CD14-positive monocyte (primary cell): ENCODE measurements around the gene PYGM. TPM values are rescaled to one million over a fixed set of nuclear protein-coding genes. Genes with fewer than 3 reads are reported as not detected.

ENCODE experiments used
- DNase-seq, 3 donors: peaks; one replicate each; pipeline ENCODE4 v3.0.0-alpha.2; 2011 to 2022
- H2AFZ ChIP-seq: 2 replicates; pipeline ENCODE4 v1.6.0; 2012; ENCODE audit warnings: mild to moderate bottlenecking, low read depth, low read length, inconsistent platforms; ENCODE audit not compliant: insufficient read depth, poor library complexity, severe bottlenecking
- H3K27ac ChIP-seq, 2 donors: 1 replicate in 1 of 2; 2 replicates in 1 of 2; pipeline ENCODE4 v1.5.1; 2012 to 2013; ENCODE audit warnings: low read length in 2 of 2, control low read depth in 1 of 2, inconsistent platforms in 1 of 2, low read depth in 1 of 2, mild to moderate bottlenecking in 1 of 2
- H3K27me3 ChIP-seq, 2 donors: one replicate each; pipeline versions ENCODE4 v1.6.0 to v1.6.1; 2011 to 2013; ENCODE audit warnings: low read length in 2 of 2; ENCODE audit not compliant: control insufficient read depth in 2 of 2, insufficient read depth in 2 of 2
- H3K36me3 ChIP-seq, 2 donors: replicated peaks in 1 of 2; 1 replicate in 1 of 2; 2 replicates in 1 of 2; pipeline versions ENCODE4 v1.5.1 to v1.6.1; 2012 to 2013; ENCODE audit warnings: low read length in 2 of 2, control low read depth in 1 of 2, inconsistent platforms in 1 of 2, mild to moderate bottlenecking in 1 of 2; ENCODE audit not compliant: insufficient read depth in 2 of 2, control insufficient read depth in 1 of 2
- H3K4me1 ChIP-seq, 2 donors: 1 replicate in 1 of 2; 2 replicates in 1 of 2; pipeline versions ENCODE4 v1.5.1 to v1.6.1; 2012 to 2013; ENCODE audit warnings: low read length in 2 of 2, control low read depth in 1 of 2, inconsistent platforms in 1 of 2, mild to moderate bottlenecking in 1 of 2, moderate library complexity in 1 of 2; ENCODE audit not compliant: insufficient read depth in 2 of 2, control insufficient read depth in 1 of 2
- H3K4me2 ChIP-seq: replicated peaks from 2 replicates; pipeline ENCODE3; 2012; ENCODE audit warnings: low read length, moderate library complexity, mild to moderate bottlenecking; ENCODE audit not compliant: poor library complexity, severe bottlenecking; ENCODE audit errors: extremely low read depth
- H3K4me3 ChIP-seq, 3 experiments: fragments of 200-600 bp in 1 of 3; sonication (generic) in 1 of 3; replicated peaks in 1 of 3; 1 replicate in 2 of 3; 2 replicates in 1 of 3; pipeline ENCODE4 v1.5.1; 2011 to 2013; ENCODE audit warnings: low read length in 3 of 3, mild to moderate bottlenecking in 3 of 3, control low read depth in 2 of 3, low read depth in 2 of 3, inconsistent platforms in 1 of 3, moderate library complexity in 1 of 3
- H3K79me2 ChIP-seq: 2 replicates; pipeline ENCODE4 v1.6.0; 2012; ENCODE audit warnings: mild to moderate bottlenecking, control low read depth, inconsistent platforms, low read length, moderate library complexity; ENCODE audit not compliant: insufficient read depth
- H3K9ac ChIP-seq: 2 replicates; pipeline ENCODE4 v1.6.0; 2017; ENCODE audit warnings: low read length, mild to moderate bottlenecking; ENCODE audit not compliant: insufficient read depth, poor library complexity, severe bottlenecking
- H3K9me3 ChIP-seq, 2 donors: replicated peaks in 1 of 2; 1 replicate in 1 of 2; 2 replicates in 1 of 2; pipeline versions ENCODE4 v1.5.1 to v1.6.1; 2012 to 2013; ENCODE audit warnings: low read length in 2 of 2, control low read depth in 1 of 2; ENCODE audit not compliant: control insufficient read depth in 1 of 2, insufficient read depth in 1 of 2
- H4K20me1 ChIP-seq: 2 replicates; pipeline ENCODE4 v1.6.0; 2012; ENCODE audit warnings: mild to moderate bottlenecking, low read length, control low read depth, moderate library complexity; ENCODE audit not compliant: insufficient read depth
- H3K27ac Mint-ChIP-seq, 7 donors: one replicate each; pipeline ENCODE4 v1.8.0; 2020; ENCODE audit warnings: mild to moderate bottlenecking in 7 of 7, mixed read lengths in 7 of 7, moderate library complexity in 6 of 7, inconsistent platforms in 2 of 7
- H3K27me3 Mint-ChIP-seq, 3 donors: one replicate each; pipeline ENCODE4 v1.8.0; 2021 to 2022; ENCODE audit warnings: low read depth in 3 of 3, mild to moderate bottlenecking in 3 of 3, mixed read lengths in 3 of 3, moderate library complexity in 3 of 3, inconsistent platforms in 1 of 3
- H3K36me3 Mint-ChIP-seq, 2 donors: one replicate each; pipeline ENCODE4 v1.8.0; 2020; ENCODE audit warnings: mixed read lengths in 2 of 2, inconsistent platforms in 1 of 2, mild to moderate bottlenecking in 1 of 2
- H3K4me1 Mint-ChIP-seq: one replicate; pipeline ENCODE4 v1.8.0; 2020; ENCODE audit warnings: mild to moderate bottlenecking, mixed read lengths
- H3K4me3 Mint-ChIP-seq, 2 donors: one replicate each; pipeline ENCODE4 v1.8.0; 2020; ENCODE audit warnings: mild to moderate bottlenecking in 2 of 2, mixed read lengths in 2 of 2, moderate library complexity in 1 of 2
- H3K9me3 Mint-ChIP-seq, 7 donors: one replicate each; pipeline ENCODE4 v1.8.0; 2020 to 2022; ENCODE audit warnings: mixed read lengths in 7 of 7, mild to moderate bottlenecking in 6 of 7, moderate library complexity in 6 of 7, inconsistent platforms in 2 of 7
- WGBS: methylation state at CpG from one replicate; pipeline ENCODE4 v1.1.5; 2013; ENCODE audit warnings: missing lambda C conversion rate; ENCODE audit not compliant: insufficient coverage; 5-methylcytosine and 5-hydroxymethylcytosine counted together
- intact Hi-C, 2 donors: fragments of 100-400 bp; cut with micrococcal nuclease; formaldehyde crosslinking; loops; one replicate each; pipeline versions ENCODE4 v1.15.0 to v1.15.1; 2023
- polyA plus RNA-seq, 3 donors: library from polyadenylated mRNA; depleted of rRNA in 1 of 3; unstranded in 2 of 3; stranded (reverse) in 1 of 3; fragments of 300-500 nt in 2 of 3; fragments of >200 nt in 1 of 3; fragmentation: Illumina TruSeq in 2 of 3; gene quantifications; 1 replicate in 2 of 3; 2 replicates in 1 of 3; pipeline ENCODE4 v1.2.3, GENCODE V29; 2012 to 2021
- TF ChIP-seq, protein P1 (sequence below): fragments of 200-600 bp; IDR thresholded peaks from one replicate; pipeline ENCODE4 v1.8.0; 2022; ENCODE audit warnings: antibody characterized with exemption, mild to moderate bottlenecking

PYGM gene
- polyA plus RNA-seq, 3 donors: 0.05 to 1.8 TPM; not detected in 1

DNA sequence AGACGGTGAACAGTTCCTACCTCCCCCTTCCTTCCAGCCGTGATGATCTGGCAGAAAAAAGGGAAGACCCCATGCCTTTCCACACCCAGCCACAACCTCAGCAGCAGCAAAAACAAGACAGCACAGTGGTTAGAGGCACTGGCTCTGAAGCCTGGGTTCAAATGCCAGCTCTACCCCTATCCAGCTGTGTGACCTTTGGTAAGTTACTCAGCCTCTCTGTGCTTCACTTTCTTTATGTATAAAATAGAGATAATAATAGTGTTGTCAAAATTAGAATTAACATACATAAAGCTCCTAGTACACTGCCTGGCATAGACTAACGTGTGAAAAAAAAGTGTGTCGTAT is 41.0 kb downstream of the PYGM start:
- H3K27me3 ChIP-seq: peaks cover 21 to 64% of the 10 kb centered on the region in 2 donors

DNA sequence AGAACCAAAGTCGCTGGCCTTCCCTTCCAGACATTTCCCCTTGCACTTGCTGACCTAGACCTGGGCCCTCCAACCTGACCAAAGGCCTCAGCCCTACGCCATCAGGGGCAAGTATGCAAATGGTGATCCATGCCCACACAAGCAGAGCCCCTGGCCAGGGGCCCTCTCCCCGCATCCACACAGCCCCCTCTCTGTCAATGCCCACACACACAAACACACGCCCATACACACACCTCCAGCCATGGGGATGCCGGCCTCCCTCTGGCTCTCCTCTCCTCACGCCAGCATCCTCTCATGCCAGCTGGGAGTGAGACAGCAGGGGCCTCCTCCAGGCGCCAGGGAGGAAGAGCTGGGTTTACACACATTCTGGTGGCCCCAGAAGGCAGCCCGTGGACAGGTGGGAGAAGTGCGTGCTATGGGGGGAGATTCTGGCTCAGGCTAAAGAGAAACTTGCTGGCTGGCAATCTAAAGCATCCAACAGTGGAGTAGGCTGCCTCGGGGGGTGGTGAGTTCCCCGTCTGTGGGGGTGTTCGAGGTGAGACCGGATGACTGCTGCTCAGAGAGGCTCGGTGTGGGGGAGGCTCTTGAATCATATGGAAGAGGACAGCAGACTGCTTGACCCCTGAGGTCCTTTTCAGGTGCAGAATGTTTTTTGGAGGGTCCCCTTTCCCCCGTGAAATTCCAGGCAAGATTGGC is 41.5 kb downstream of the PYGM start:
- Histone ChIP-seq H3K79me2 (no peaks in the 10 kb centered on the region), H3K27me3 (peaks cover 21 to 65% of the 10 kb centered on the region in 2 donors), H2AFZ (no peak overlapping the region), H3K4me3 (no peak overlapping the region), H4K20me1 (no peaks in the 10 kb centered on the region), H3K36me3 (no peaks in the 10 kb centered on the region), H3K4me1 (peaks cover under 1 to 3% of the 10 kb centered on the region in 2 donors), H3K9ac (no peak overlapping the region), H3K27ac (no peak overlapping the region), H3K9me3 (peaks cover 0 to 9% of the 10 kb centered on the region in 2 donors), H3K4me2 (no peak overlapping the region)
- H3K4me3 Mint-ChIP-seq: no peak overlapping the region
- H3K36me3 Mint-ChIP-seq: peaks cover 0 to 2% of the 10 kb centered on the region in 2 donors
- 80% methylated on average over 11 of the region's 15 CpGs for WGBS
- TF ChIP-seq, protein P1, sequence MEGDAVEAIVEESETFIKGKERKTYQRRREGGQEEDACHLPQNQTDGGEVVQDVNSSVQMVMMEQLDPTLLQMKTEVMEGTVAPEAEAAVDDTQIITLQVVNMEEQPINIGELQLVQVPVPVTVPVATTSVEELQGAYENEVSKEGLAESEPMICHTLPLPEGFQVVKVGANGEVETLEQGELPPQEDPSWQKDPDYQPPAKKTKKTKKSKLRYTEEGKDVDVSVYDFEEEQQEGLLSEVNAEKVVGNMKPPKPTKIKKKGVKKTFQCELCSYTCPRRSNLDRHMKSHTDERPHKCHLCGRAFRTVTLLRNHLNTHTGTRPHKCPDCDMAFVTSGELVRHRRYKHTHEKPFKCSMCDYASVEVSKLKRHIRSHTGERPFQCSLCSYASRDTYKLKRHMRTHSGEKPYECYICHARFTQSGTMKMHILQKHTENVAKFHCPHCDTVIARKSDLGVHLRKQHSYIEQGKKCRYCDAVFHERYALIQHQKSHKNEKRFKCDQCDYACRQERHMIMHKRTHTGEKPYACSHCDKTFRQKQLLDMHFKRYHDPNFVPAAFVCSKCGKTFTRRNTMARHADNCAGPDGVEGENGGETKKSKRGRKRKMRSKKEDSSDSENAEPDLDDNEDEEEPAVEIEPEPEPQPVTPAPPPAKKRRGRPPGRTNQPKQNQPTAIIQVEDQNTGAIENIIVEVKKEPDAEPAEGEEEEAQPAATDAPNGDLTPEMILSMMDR: no peak
- H3K27me3 Mint-ChIP-seq: peaks cover 59 to 79% (median 61%) of the 10 kb centered on the region in 3 donors
- no peak for DNase-seq
- intact Hi-C loops: no loop called here
- peaks cover 0 to 9% (median 3%) of the 10 kb centered on the region in 7 donors for H3K9me3 Mint-ChIP-seq
- peak overlapping the region in 1 of 7 donors; percentile 3 for H3K27ac Mint-ChIP-seq
- H3K4me1 Mint-ChIP-seq: no peaks in the 10 kb centered on the region

More for the DNA sequence above, 41.0 kb downstream of the PYGM start:
- Histone ChIP-seq H3K79me2 (no peaks in the 10 kb centered on the region), H3K9me3 (peaks cover 0 to 9% of the 10 kb centered on the region in 2 donors), H3K9ac (no peak overlapping the region), H3K27ac (no peak overlapping the region), H4K20me1 (peaks cover 2% of the 10 kb centered on the region), H3K4me2 (no peak overlapping the region), H3K4me1 (peaks cover 6 to 7% of the 10 kb centered on the region in 2 donors), H2AFZ (no peak overlapping the region), H3K36me3 (no peaks in the 10 kb centered on the region), H3K4me3 (no peak overlapping the region)
- Mint-ChIP-seq H3K36me3 (peaks cover 0 to 2% of the 10 kb centered on the region in 2 donors), H3K27me3 (peaks cover 59 to 77% (median 61%) of the 10 kb centered on the region in 3 donors), H3K4me1 (peaks cover 2% of the 10 kb centered on the region), H3K4me3 (no peak overlapping the region), H3K27ac (no peak overlapping the region), H3K9me3 (peaks cover 0 to 8% (median 3%) of the 10 kb centered on the region in 7 donors)
- DNase-seq: no peak
- WGBS: 15% methylated on average over 2 of the region's 4 CpGs
- TF ChIP-seq, protein P1: no peak
- intact Hi-C loops: no loop called here
